Neural crest cell (in vitro differentiated cells): Measurements from ENCODE around the gene EIF6. TPM values are rescaled to one million over a fixed set of nuclear protein-coding genes. Genes with fewer than 3 reads are reported as not detected.
A peak's percentile ranks its signal among the peaks of the same experiment; 100 is the strongest.

Source experiments
- DNase-seq: peaks from one replicate; pipeline ENCODE4 v3.0.0; 2021; ENCODE audit warnings: low read depth, mixed read lengths, low spot score
- H3K27ac Mint-ChIP-seq: one replicate; pipeline ENCODE4 v1.8.0; 2021; ENCODE audit warnings: mild to moderate bottlenecking, mixed read lengths; ENCODE audit not compliant: unreplicated experiment
- H3K27me3 Mint-ChIP-seq: 2 replicates; pipeline ENCODE4 v1.8.0; 2021; ENCODE audit warnings: low read depth, mild to moderate bottlenecking, mixed read lengths
- H3K36me3 Mint-ChIP-seq: 2 replicates; pipeline ENCODE4 v1.8.0; 2021; ENCODE audit warnings: low read depth, mild to moderate bottlenecking, mixed read lengths
- H3K4me1 Mint-ChIP-seq: 2 replicates; pipeline ENCODE4 v1.8.0; 2021; ENCODE audit warnings: mixed read lengths
- H3K4me3 Mint-ChIP-seq: one replicate; pipeline ENCODE4 v1.8.0; 2021; ENCODE audit warnings: mild to moderate bottlenecking, mixed read lengths
- H3K9me3 Mint-ChIP-seq: 2 replicates; pipeline ENCODE4 v1.8.0; 2021; ENCODE audit warnings: mixed read lengths
- CTCF ChIP-seq: fragments of 200-600 bp; sonication (generic); conservative IDR thresholded peaks from 2 replicates; pipeline ENCODE4 v1.5.0; 2021; ENCODE audit warnings: antibody characterized with exemption, mild to moderate bottlenecking
- total RNA-seq: library from RNA; stranded (reverse); gene quantifications from 2 replicates; pipeline ENCODE4 v1.2.1, GENCODE V29; 2021

EIF6 gene
- total RNA-seq, 1 donor from 2014 or later, result 112 TPM

GRCh38 chr20:35273449-35274171 is 11.0 kb downstream of the EIF6 start:
- peak overlapping the region; percentile 12 for H3K4me3 Mint-ChIP-seq
- H3K27ac Mint-ChIP-seq, result no peak overlapping the region
- peaks cover 2% of the 10 kb centered on the region for H3K36me3 Mint-ChIP-seq
- peaks cover 15% of the 10 kb centered on the region for H3K4me1 Mint-ChIP-seq
- H3K9me3 Mint-ChIP-seq, result no peaks in the 10 kb centered on the region
- no peaks in the 10 kb centered on the region for H3K27me3 Mint-ChIP-seq
- DNase-seq, result no peak
- TF ChIP-seq CTCF, result no peak

GRCh38 chr20:35271904-35272303 is 12.7 kb downstream of the EIF6 start:
- DNase-seq, result no peak
- Mint-ChIP-seq H3K27me3 (no peaks in the 10 kb centered on the region), H3K4me1 (peaks cover 5% of the 10 kb centered on the region), H3K36me3 (peaks cover 2% of the 10 kb centered on the region), H3K9me3 (no peaks in the 10 kb centered on the region), H3K27ac (no peak overlapping the region), H3K4me3 (no peak overlapping the region)
- TF ChIP-seq CTCF, result no peak

GRCh38 chr20:35271073-35271882 is 13.3 kb downstream of the EIF6 start:
- Mint-ChIP-seq H3K9me3 (no peaks in the 10 kb centered on the region), H3K27ac (no peak overlapping the region), H3K36me3 (peaks cover 5% of the 10 kb centered on the region), H3K27me3 (no peaks in the 10 kb centered on the region), H3K4me3 (no peak overlapping the region), H3K4me1 (peaks cover 5% of the 10 kb centered on the region)
- no peak for DNase-seq
- no peak for TF ChIP-seq CTCF

- H3K4me3 Mint-ChIP-seq, result no peak overlapping the region
- DNase-seq, result no peak
- TF ChIP-seq CTCF, result no peak
- H3K27me3 Mint-ChIP-seq, result no peaks in the 10 kb centered on the region
- H3K36me3 Mint-ChIP-seq, result peaks cover 5% of the 10 kb centered on the region
- H3K27ac Mint-ChIP-seq, result no peak overlapping the region
- no peaks in the 10 kb centered on the region for H3K9me3 Mint-ChIP-seq
- H3K4me1 Mint-ChIP-seq, result peaks cover 5% of the 10 kb centered on the region
These were observed 14.3 kb downstream of the EIF6 start for GRCh38 chr20:35270021-35270902.

- peaks cover 5% of the 10 kb centered on the region for H3K36me3 Mint-ChIP-seq
- peak; percentile 80 for TF ChIP-seq CTCF
- peak; percentile 78 for DNase-seq
- H3K9me3 Mint-ChIP-seq, result no peaks in the 10 kb centered on the region
- peaks cover 5% of the 10 kb centered on the region for H3K4me1 Mint-ChIP-seq
- peak overlapping the region; percentile 19 for H3K27ac Mint-ChIP-seq
- H3K27me3 Mint-ChIP-seq, result no peaks in the 10 kb centered on the region
- no peak overlapping the region for H3K4me3 Mint-ChIP-seq
These were observed 15.4 kb downstream of the EIF6 start for GRCh38 chr20:35269055-35269781.
